Stimulated activated CD8-positive, alpha-beta memory T cell treated with anti-CD3 and anti-CD28 coated beads, Interleukin-12 subunit alpha, Interleukin-12 subunit beta, amount 100 ng/mL, for 4 hours (primary cell): Measurements from ENCODE around the gene SYNGR1.

Source experiments
- DNase-seq: peaks from one replicate; pipeline ENCODE4 v3.0.0-alpha.2; 2020; ENCODE audit warnings: low read depth

SYNGR1 gene

DNA sequence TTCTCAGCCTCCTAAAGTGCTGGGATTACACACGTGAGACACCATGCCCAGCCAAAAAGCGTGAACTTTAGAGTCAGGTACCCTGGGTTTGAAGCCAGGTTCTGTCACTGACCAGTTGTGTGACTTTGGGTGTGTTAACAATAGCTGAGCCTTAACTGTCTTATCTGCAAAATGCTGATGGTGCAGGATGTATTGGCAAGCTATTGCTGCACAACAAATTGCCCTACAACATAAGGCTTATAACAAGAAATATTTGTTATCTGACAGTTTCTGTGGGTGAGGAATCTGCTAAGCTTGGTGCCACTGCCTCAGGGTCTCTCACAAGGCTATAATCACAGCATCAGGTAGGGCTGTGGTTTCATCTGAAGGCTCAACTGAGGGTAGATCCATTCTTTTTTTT lies 21.9 kb downstream of the SYNGR1 start:
- DNase-seq = no peak

DNA sequence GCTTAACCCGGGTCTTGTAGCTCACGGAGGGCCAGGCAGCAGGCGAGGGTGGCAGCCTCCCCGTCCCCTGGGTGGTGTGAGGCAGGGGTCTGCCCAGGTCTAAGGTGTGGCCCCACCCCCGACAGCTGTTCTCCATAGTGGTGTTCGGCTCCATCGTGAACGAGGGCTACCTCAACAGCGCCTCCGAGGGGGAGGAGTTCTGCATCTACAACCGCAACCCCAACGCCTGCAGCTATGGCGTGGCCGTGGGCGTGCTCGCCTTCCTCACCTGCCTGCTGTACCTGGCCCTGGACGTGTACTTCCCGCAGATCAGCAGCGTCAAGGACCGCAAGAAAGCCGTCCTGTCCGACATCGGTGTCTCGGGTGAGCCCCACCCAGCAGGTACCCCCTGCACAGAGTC lies 24.4 kb downstream of the SYNGR1 start:
- no peak for DNase-seq

DNA sequence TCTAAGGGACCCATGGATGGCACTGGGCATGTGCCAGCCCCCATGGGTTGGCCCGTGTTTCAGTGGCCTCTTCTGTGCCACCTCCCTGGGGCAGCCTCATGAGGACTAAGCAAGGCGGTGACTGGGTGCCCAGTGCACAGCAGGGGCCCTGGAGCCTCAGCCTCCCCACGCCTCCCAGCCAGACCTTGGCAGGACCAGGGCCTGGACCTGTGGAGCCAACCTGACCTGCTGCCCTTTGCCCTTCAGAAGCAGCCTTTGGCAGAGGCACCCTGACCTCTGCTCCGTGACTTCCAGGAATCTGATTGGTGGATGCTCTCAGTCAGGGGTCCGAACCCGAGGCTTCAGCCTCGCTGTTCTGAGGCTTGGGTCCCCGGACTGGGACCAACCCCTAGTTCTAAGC lies 25.0 kb downstream of the SYNGR1 start:
- DNase-seq = no peak

DNA sequence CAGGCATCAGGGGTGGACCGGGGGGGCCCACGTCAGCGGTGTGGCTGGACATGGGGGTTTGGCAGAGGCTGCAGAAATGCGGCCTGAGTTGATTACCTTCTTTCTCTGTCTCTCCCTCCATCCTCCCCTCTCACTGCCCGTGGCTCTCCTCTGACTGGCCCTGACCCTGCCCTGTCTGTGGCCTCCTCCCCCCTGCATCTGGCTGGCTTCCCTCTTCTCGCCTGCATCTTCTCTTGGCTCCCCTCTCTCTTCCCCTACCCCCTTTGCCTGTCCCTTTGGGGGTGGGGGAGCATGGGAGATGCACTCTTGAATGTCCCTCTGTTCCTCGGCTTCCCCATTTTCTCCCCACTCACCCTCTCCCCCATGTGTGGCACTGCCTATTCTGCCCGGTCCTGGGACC lies 25.9 kb downstream of the SYNGR1 start:
- no peak for DNase-seq

DNA sequence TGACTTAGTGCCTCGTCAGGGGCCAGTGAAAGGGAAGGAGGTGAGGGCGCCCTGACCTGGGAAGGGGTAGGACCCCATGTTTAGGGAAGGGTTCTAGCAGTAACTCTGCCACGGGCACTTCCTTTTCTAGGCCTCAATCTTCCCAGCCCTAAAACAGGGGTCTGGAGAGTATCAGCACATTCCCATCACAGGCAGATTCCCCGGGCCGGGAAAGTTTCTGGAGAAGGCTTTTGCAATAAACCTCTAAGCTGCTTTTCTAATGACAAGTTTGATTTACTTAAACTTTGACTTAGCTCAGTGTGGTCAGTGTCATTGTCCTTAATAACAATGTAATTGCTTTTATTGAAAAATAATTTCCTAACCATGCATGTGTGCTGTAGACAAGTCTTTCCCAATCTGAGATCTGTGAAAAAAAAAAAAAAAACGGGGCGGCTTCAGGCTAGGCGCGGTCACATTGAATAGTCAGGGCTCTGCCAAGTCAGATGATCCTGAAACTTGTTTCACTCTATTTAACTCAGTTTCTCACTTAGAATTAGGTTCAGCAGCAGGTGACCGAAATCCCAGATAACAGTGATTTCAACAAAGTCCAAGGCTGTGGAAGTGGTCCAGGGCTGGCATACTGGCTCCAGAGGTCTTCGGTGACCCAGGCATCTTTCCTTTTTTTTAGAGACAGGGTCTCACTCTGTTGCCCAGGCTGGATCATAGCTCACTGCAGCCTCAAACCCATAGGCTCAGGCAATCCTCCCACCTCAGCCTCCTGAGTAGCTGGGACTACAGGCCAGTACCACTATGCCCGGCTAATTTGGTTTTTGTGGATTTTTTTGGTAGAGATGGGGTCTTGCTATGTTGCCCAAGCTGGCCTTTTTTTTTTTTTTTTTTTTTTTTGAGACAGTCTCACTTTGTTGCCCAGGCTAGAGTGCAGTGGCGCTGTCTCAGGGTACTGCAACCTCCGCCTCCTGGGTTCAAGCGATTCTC lies 30.3 kb downstream of the SYNGR1 start:
- no peak for DNase-seq

DNA sequence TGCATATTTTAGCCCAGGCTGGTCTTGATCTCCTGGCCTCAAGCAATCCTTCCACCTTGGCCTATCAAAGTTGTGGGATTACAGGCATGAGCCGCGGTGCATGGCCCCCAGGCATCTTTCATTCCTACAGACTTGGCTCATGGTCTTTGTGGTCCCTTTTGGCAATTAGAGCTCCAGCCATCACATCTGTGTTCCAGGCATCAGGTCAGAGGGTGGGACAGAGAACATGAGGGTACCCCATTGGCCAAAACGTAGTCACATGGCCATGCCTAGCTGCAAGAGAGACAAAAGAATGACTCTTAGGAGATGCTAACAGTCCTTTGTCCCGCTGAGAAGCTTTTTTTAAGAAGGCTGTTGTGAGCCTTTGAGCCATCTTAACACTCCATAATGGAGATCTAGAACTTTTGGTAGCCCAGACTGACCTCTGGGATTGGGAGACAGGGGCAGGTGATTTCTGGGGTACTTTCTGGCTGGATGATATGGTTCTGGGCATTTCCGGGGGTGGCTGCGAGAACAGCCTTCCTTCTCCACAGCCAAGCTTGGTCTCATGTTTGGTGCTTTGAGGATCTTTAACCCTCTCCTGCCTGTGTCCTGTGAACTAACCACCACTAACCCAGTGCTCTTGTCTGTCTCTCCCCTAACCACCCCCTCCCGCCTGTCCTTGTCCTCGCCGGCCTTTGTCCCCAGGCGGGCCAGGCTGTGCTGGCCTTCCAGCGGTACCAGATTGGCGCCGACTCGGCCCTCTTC lies 31.4 kb downstream of the SYNGR1 start:
- no peak for DNase-seq

DNA sequence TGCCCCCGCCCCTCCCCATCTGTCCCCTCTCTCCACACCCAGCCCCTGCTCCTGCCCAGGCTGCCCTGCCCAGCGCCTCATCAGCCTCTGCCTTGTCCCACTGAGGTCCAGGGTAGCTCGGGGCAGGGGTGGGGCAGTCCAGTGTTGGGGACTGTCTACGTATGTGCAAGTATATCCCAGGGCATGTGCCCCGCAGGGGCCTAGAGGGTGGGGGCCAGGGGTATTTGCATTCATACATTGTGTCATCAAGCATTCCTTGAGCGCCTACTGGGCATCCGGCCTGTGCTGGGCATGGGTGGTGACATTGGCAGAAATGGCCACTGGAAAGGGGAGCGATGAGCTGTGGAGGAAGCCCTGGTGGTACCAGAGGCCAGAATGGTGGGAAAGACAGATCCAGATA lies 32.1 kb downstream of the SYNGR1 start:
- no peak for DNase-seq

DNA sequence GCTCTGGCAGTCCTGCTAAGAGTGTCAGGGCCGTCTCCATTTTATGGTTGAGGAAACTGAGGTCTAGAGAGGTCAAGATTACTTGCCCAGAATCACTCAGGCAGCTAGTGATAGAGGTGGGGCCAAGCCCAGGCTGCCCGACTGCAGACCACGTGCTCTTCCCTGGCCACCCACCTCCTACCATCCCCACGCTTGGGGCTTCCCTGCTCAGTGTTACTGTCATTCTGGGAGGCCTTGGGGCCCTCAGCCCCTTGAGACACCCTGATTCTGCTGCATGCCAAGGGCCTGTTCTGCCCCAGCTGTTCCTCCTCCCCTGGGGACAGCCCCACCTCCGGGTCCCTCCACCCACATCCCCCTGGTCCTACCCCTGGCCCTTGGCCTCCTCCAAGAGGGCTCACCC lies 32.6 kb downstream of the SYNGR1 start:
- DNase-seq = no peak

DNA sequence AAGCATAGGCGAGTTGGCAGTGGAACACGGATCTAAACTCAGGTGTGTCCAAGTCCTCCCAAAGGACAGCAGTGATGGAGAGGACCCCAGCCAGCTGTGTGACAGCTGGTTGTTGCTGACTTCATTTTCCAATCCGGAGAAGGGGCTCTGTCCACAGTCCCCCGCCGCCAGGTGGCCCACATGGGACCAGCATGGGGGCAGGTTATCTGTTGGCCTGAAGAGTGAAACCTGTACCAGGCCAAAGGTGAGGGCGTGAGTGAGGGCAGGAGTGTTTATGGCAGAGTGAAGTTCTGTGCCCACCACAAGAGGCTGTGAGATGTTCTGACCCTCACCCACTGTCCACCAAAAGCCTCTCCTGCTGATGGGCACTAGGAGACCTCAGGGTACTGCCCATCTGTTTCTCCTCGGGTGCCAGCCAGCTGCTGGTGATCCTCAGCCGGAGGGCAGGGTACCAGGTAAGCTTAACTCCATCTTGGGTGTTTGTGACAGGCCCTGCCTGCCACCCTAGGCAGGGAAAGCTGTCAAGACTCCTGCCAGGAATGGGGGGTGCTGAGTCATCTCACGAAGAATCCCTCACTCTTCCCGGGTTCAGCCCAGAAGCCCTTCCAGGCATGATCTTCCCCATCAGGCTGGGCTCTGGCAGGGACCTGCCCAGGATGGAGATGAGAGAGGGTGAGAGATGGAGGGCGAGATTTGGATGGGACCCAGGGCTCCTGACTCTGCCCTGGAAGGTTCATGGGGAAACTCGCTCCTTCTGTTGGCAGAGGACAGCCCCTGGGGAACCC lies 34.2 kb downstream of the SYNGR1 start:
- no peak for DNase-seq

DNA sequence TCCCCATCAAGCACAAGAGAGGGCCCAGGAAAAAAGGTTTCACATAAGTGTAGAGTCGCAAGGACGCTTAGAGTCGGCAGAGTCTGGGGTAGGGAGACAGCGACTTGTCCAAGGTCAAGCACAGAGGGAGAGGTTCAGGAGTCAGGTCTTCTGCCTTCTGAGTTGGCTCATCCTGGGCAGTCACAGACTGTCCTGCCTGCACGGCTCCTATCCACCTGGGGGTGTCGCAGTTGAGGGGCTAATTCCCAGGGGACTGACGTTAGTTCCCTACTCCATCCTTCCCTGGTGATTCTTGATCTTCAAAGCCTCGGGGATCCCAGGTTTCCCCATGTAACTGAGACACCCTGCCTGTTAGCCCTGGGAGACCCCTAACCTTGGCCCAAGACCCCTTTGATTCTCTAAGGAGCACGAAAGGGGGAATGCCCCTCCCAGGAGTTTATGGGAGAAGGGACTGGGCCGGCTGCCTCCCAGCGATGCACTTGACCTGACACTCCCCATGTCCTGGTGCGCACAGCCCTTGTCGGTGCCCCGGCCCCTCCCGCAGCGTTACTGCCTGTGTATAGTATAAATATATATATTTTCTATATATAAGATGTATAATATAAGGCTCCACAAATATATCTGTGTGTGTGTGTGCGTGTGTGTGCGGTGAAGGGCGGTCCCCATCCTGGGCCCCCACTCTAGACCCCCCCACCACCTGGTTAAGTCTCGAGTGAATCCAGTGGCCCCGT lies 35.1 kb downstream of the SYNGR1 start:
- DNase-seq = no peak

DNA sequence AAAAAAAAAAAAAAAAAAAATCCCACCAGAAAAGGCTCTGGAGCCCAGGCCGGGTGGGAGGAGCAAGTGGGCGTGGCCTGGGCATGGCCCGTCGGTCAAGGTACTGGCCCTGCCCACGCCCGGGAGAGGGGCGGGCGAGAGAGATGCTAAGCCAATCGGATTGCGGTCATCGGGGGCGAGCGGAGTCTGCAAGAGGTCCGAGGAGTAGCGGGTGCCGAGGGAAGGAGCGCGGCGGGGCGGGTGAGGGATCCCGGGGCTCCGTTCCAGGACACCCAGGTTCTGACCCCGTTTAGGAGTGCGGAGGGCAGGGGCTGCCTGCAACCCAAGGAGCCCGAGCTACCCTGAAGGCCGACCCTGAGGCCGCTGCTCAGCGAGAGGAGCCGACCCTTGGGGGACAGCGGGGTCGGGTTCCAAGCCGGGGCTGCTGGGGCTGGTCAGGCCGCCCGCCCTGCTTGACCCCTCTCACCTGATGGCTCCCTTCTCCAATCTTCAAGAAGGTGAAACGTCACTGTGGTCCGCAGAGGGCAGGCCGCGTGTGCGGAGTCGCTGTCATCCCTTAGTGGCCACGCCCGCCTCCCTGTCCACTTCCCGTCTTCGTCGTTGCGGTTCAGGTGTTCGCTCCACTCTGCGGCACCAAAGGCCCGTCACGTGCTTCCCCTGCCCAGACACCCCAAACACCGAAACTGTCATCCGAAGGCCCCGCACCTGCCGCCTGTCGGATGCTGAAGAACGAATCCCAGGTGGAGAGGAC lies 38.6 kb downstream of the SYNGR1 start:
- DNase-seq = peak; percentile 61

DNA sequence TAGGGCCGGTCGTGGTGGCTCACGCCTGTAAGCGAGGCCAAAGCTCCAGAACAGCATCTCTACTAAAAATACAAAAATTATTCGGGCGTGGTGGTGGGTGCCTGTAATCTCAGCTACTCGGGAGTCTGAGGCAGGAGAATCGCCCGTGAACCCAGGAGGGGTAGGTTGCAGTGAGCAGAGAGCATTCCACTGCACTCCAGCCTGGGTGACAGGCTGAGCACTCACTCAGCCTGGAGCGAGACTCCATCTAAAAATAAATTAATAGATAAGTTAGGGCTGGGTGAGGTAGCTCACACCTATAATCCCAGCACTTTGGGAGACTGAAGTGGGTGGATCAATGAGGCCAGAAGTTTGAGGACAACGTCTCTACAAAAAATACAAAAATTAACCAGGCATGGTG lies 39.6 kb downstream of the SYNGR1 start:
- DNase-seq = no peak

DNA sequence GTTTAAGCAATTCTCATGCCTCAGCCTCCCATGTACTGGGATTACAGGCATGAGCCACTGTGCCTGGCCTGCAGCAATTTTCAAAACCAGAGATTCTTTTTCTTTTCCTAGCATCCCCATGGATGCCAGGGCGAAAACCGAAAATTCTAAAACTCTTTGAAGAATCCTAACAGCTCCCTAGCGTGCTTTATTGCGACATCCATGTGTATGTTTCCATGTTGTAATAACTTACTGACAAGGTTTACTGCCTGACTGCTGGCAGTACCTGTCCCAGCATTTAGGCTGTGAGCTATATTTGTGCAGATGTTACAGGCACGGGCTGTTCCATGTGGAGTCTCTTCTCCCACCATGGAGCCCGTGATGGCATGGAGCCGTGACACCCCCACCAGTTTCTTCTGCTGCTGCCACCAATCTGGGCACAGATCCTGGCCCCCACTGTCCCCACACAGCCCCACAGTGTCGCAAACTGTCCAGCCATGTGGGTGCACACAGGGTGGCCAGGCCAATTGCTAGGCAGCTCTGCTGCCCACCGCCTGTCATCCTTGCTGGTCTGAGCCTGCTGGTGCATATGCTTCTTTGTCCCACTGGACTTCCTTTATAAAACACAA lies 42.7 kb downstream of the SYNGR1 start:
- DNase-seq = no peak

DNA sequence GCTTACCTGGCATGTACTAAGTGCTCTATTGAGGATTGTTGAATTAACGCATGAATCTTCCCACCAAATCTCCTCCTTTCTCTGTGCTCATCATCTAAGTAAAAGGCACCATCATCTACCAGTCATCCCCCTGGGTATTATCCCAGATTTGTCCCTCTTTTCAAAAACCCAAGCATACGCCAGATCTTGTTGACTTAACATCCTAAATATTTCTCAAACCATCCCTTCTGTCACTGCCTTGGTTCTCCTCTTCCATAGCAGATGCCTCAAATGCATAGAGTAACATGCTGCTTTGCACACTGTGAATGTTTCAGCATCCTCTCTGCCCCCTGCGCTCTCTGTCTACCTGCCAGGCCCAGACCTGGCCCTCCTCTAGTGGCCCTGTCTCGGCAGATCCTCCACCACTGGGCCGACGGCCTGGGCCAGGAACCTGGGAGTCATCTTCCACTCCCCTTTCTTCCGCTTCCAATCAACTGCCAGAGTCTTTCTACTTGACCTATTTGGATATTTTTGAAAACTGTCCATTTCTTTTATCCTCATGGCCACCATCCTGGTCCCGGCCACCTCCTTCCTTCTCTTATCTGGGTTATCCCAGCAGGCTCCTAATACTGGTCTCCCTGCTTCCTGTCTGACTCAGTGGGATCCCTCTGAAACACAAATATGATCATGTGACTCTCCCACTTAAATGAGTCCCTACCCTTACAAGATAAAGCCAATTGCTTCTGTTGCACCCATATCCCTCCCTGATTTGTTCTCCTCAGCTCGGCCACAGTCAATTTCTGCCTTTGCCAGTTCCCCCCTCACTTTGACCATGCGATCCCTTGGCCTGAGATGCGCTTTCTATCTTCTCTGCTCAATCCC lies 46.4 kb downstream of the SYNGR1 start:
- no peak for DNase-seq

DNA sequence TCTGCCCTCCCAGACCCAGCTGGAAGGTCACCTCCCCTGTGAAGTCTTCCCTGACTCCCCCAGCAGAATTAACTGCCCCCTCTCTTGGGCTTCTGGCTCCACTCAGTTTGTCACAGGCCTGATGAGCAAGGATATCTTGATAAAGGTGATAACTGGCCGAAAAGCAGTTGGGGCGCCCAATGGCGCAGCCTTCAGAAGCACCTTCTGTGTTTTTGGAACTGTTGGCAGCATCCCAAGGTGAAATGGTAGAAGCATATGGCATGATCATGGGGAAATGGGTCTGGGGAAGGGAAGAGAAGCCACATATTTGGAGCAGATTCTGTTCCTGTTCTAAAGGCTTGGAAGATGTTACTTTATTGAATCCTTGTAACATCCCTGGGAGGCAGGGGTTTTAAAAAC lies 47.0 kb downstream of the SYNGR1 start:
- no peak for DNase-seq

DNA sequence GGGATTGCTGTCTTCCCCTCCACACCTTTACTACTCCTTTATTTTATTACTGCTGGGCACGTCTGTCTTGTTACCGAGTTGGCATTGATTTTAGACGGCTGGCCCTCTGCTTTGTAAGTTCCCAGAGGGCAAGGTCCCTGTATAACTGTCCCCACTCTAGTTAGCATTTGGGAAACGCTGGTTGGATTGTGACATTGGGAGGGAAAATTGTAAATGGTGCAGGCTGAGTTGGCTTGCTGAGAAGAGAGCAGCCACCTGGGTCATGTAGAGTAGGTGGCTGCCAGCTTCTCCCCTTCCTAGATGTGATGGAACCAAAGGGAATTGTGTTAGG lies 51.5 kb downstream of the SYNGR1 start:
- DNase-seq = no peak

DNA sequence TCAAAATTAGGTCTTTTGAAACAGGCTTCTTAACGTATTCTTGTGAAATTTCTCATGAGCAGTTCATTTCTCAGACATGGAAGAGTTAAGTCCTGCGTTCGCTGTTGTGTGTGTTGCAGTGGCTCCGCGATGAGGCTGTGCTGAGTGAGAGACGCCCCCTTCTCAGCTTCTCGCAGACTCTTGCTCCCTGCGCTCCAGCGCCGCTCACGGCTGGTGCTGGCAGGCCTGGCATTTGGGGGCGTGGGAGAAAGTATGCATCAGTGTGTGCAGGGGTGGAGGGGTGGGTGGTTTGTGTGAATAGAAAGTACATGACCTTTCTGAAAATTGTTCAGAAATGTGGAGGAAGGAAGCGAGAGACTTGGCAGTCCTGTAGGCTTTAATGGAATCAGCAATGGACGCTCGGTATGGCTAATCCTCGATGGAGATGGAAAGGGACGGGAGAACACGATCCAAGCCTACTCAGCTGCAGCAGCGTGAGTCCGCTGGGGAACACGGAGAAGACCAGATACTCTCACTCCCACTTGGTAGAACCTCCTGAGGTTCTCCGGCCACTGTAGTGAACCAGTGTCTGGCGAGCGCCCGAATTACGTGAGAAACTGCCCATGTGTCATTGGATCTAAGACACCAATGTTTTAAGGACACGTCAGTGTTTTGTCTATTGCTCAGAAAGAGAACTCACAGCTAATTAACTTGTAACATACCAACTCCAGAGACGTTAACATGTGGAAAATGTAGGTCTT lies 55.7 kb downstream of the SYNGR1 start:
- DNase-seq = no peak

DNA sequence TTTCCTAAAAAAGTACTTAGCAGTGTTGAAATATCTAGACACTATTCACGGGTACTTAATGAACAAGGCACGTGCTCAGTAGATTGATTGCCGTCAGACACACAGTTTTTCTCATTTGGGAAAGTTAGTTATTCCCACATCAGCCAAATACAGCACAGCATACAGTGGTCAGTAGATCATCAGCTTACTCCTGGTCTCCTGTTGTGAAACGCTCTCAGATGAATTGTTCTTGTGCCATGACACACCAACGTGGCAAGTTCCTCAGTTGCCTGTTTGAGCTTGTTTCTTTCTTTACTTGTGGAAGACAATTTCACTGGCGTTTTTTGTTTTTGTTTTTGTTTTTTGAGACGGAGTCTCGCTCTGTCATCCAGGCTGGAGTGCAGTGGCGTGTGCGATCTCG lies 58.4 kb downstream of the SYNGR1 start:
- DNase-seq = no peak

DNA sequence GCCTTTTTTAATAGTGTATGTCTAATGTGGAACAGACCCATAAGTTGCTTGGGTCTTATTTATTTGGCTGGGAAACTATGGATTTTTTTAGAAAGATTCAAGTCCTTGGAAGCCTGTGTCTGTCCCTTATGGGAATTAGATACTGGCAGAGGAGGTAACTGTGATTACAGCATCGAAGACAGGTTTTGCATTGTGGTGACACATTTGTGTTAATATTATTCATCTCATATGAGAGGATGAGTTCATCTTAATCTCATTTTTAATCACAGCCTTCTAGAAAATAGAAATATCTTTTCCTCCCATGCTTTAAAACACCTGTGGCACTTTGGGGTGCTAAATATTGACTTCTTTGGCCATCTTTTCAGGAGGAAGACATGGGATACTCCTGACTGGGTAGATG lies 59.0 kb downstream of the SYNGR1 start:
- DNase-seq = no peak
